ENCODE measurements around the gene WDR18.
"Not testable (repeated sequence)": the region's sequence is repeated elsewhere in the genome, so short reads cannot be mapped to it uniquely, and the experiment has no call there.

Gene WDR18

DNA sequence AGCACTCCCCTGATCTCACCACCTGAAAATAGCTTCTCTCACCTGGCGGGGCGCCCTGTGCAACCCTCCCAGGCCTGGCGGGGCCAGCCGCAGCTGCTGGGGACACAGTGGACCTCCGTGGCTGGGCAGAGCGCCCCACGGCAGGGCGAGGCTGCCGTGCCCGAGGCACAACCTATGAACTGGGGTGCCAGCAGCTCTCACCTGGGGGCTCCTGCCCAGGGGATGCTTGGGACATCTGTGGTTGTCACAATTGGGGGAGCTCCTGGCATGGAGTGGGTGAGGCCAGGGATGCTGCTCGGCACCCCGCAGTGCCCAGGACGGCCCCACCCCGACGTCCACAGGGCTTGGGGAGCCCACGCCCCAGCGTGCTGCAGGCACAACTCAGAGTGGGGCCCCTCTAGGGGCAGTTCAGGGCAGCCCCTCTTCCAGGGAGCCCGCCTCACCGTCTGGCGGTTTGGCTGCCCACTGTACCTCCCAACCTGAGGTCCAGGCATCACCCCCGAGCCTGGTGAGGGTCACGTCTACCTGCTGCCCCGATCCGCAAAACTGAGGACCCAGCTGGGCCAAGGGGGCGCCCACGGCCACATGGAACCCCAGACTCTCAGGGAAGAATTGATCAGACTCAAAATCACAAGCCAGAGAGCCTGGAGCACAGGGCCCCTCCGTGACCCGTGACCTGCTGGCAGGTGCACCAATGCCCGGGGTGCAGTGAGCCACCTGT is 31.1 kb downstream of the WDR18 start:
- no peak for DNase-seq
- Mint-ChIP-seq H3K4me1 (peaks cover 56% of the 10 kb centered on the region), H3K9me3 (no peaks in the 10 kb centered on the region), H3K4me3 (no peak overlapping the region), H3K27me3 (no peaks in the 10 kb centered on the region), H3K27ac (no peak overlapping the region)
- no peak for ATAC-seq

DNA sequence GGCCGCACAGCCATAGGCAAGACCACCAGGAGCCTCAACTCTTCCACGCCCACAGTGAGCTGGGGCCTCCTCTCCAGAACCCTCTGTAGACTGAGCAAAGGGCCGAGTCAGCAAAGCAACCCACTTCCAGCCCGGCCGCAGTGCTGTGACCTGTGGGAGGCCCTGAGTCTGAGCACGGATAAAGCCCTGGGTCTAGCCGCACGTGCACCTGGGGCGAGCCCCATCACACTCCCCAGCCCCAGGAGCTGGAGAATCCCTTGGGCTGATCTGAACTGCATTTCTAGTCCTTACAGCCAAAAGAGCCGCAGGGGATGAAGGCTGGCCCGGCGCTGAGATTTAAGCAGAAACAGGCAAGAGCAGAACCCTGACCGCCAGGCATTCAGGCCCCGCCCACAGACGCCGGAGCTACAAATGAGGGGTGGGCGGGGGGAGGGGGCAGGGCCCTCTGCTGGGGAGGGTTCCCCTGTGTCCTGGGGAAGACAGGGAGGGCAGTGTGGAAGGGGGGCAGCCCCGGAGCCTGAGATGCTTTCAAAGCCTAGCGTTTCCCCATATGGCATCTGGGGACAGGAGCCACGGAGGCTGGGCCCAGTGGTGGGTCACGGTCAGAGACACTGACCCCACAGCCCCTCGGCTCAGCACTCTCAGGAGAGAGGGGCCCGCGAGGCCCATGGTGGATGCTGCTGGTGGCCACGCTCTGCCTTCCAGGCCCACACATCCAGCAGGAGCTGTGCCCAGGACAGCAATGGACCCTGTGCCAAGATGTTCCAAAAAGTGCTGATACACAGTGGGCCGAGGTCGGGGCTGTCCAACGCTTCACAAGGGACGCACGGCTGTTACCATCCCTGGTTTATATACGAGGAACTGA is 31.9 kb downstream of the WDR18 start:
- Mint-ChIP-seq H3K9me3 (no peaks in the 10 kb centered on the region), H3K4me1 (peaks cover 56% of the 10 kb centered on the region), H3K27me3 (no peaks in the 10 kb centered on the region), H3K27ac (peak overlapping the region in 1 of 2 donors; percentile 19), H3K4me3 (no peak overlapping the region)
- DNase-seq (no peak), ATAC-seq (no peak)

DNA sequence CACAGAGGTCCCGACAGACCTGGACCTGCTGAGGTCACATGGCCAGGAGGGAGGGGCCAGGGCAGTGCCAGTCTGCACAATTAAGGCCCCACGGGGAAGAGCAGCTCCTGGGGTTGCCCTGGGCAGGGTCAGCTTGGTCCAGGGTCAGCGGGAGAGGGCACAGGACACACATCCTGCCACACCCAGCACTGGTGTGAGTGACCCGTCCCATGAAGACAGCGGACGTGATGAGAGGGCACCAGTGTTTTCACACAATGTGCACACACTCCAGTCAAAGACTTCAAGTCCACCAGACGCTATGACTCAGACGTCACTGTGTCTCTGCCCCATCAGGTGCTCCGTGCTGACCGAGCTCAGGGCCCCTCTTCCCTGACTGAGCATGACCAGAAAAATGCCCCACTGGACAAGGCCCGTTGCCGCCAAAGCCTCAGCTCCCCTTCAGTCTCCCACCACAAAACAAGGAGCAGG is 32.5 kb downstream of the WDR18 start:
- ATAC-seq: no peak
- H3K4me1 Mint-ChIP-seq: peaks cover 62% of the 10 kb centered on the region
- H3K27ac Mint-ChIP-seq: peak overlapping the region; percentile 40 to 98
- DNase-seq: no peak
- no peaks in the 10 kb centered on the region for H3K27me3 Mint-ChIP-seq
- H3K9me3 Mint-ChIP-seq: no peaks in the 10 kb centered on the region
- peak overlapping the region; percentile 18 to 42 for H3K4me3 Mint-ChIP-seq

DNA sequence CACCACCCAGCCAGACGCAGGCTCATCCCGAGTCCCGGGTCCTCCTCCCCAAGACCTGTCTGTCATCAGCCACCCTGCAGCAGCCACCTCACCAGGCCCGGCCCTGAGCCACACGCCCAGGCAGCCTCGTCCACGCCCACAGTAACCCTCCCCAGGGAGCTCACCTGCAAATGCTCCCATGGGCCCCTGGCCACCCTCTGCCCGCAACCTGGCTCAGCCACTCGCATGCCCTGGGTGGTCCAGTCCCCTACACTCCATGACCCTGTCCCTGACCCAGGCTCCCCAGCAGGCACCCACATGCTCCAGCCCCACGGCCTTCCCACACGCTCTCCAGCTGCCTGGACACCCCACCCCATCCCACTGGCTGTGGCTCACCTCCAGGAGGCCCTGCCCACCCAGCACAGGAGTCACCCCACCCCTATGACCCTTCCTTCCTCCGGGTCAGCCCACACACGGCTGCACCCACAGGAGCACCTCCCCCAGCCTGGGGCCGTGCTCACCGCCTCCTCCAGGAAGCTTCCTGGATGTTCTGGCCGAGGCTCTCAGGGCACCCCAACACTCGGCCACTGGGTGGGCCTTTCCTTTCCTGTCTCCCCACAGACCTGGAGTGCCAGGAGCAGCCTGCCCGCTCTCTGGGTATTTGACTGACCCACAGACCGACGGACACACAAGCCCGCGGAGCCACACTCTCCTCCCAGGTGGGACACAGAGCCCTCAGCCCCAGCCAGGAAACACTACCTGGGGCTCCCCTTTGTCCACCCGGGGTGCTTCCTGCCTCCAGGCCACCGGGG is 33.2 kb downstream of the WDR18 start:
- Mint-ChIP-seq H3K9me3 (no peaks in the 10 kb centered on the region), H3K4me1 (peaks cover 65% of the 10 kb centered on the region), H3K27ac (peak overlapping the region; percentile 86 to 98), H3K27me3 (no peaks in the 10 kb centered on the region), H3K4me3 (peak overlapping the region; percentile 42 to 67)
- no peak for ATAC-seq
- DNase-seq: no peak

- peak overlapping the region in 1 of 2 donors; percentile 67 for H3K4me3 Mint-ChIP-seq
These were observed 33.8 kb downstream of the WDR18 start for GRCh38 chr19:1017906-1018305.

GRCh38 chr19:1018393-1018792 is 34.2 kb downstream of the WDR18 start:
- ATAC-seq (no peak), DNase-seq (no peak)
- Mint-ChIP-seq H3K4me1 (peaks cover 65% of the 10 kb centered on the region), H3K4me3 (peak overlapping the region; percentile 98), H3K9me3 (no peaks in the 10 kb centered on the region), H3K27me3 (no peaks in the 10 kb centered on the region), H3K27ac (no peak overlapping the region)

More at GRCh38 chr19:1017906-1018305, 33.8 kb downstream of the WDR18 start:
- H3K27me3 Mint-ChIP-seq: no peaks in the 10 kb centered on the region
- H3K27ac Mint-ChIP-seq: peak overlapping the region; percentile 86 to 98
- DNase-seq (no peak), ATAC-seq (no peak)
- no peaks in the 10 kb centered on the region for H3K9me3 Mint-ChIP-seq
- H3K4me1 Mint-ChIP-seq: peaks cover 65% of the 10 kb centered on the region

DNA sequence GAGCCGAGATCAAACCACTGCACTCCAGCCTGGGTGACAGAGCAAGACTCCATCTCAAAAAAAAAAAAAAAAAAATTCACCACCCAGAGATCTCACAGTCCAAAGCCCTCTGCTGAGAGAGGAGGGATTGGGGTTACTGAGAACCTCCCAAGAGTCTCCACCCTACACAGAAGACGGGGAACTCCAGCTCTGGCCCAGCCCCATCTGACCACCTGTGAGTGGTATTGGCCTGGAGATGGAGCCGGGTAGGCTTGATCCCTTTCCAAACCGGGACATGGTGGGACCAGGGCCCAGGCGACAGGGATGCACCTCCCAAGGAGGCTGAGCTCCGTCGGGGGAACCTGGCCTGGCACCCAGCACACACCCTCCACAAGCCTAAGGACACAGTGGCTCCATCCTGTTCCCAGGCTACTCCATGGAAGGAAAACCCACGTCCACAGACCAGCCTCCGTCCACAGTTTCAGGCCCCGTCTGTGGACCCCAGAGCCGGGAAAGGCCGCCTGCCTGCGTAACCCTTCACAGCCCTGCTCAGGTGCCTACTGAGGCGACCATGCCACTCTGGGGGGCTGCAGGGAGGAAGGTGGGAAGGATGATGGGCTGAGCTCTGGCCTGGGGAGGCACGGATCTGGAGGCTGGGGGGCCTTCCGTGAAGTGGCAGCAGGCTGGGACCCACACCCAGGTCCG is 34.9 kb downstream of the WDR18 start:
- Mint-ChIP-seq H3K9me3 (no peaks in the 10 kb centered on the region), H3K4me3 (peak overlapping the region; percentile 98), H3K4me1 (peaks cover 62% of the 10 kb centered on the region), H3K27me3 (no peaks in the 10 kb centered on the region), H3K27ac (peak overlapping the region; percentile 72 to 88)
- DNase-seq (no peak), ATAC-seq (no peak)

GRCh38 chr19:1019616-1019961 is 35.4 kb downstream of the WDR18 start:
- H3K27me3 Mint-ChIP-seq: no peaks in the 10 kb centered on the region
- H3K27ac Mint-ChIP-seq: peak overlapping the region; percentile 96 to 97
- no peaks in the 10 kb centered on the region for H3K9me3 Mint-ChIP-seq
- peaks cover 58% of the 10 kb centered on the region for H3K4me1 Mint-ChIP-seq
- DNase-seq (no peak), ATAC-seq (no peak)
- peak overlapping the region; percentile 98 for H3K4me3 Mint-ChIP-seq

- DNase-seq: no peak
- peak overlapping the region; percentile 98 for H3K4me3 Mint-ChIP-seq
- H3K27me3 Mint-ChIP-seq: no peaks in the 10 kb centered on the region
- peaks cover 58% of the 10 kb centered on the region for H3K4me1 Mint-ChIP-seq
- ATAC-seq: no peak
- H3K9me3 Mint-ChIP-seq: no peaks in the 10 kb centered on the region
- peak overlapping the region; percentile 96 to 97 for H3K27ac Mint-ChIP-seq
These were observed 36.1 kb downstream of the WDR18 start for GRCh38 chr19:1019980-1020867.

DNA sequence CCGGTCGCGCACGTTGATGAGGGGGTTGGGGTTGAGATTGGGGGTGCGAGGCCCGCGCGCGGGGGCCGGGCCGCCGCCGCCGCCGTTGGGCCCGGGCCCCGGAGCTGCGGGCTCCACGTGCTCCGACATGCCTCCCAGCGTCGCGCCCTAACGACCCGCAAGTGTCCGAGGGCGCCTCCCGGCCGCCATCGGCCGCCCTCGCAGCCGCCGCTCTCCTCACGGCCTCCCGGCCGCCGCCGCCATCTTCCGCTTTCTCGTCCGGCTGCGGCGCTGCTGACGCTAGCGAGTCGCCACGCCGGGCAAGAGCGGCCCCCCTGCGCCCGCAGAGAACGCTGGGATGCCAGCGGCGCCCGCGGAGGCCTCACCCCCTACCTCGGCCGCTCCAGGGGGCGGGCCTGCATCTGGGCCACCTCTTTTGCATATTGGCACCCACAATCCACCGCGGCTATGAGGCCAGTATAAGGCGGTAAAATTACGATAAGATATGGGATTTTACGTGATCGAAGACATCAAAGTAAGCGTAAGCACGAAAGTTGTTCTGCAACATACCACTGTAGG is 36.8 kb downstream of the WDR18 start, which contains the start of gene TMEM259:
Gene TMEM259, minus strand, starts transcription at position 256 of the 558 bp plus-strand sequence. Its CDS starts 127 bp downstream, at position 129.
- Mint-ChIP-seq H3K9me3 (no peaks in the 10 kb centered on the region), H3K27me3 (no peaks in the 10 kb centered on the region), H3K27ac (peak within 1 kb of the TSS; percentile 99), H3K4me3 (peak within 1 kb of the TSS; percentile 98), H3K4me1 (peaks cover 54% of the 10 kb centered on the region)
- DNase-seq (peak; percentile 98), ATAC-seq (peak; percentile 93)

- not testable (repeated sequence) for H3K27ac Mint-ChIP-seq, H3K9me3 Mint-ChIP-seq, DNase-seq, H3K4me3 Mint-ChIP-seq, ATAC-seq, H3K27me3 Mint-ChIP-seq
- H3K4me1 Mint-ChIP-seq: peaks cover 42% of the 10 kb centered on the region
These were observed 39.7 kb downstream of the WDR18 start for GRCh38 chr19:1023883-1024188.

- H3K27ac Mint-ChIP-seq, H3K27me3 Mint-ChIP-seq, DNase-seq, H3K9me3 Mint-ChIP-seq, H3K4me3 Mint-ChIP-seq, ATAC-seq: not testable (repeated sequence)
- peaks cover 40% of the 10 kb centered on the region for H3K4me1 Mint-ChIP-seq
These were observed 40.9 kb downstream of the WDR18 start for GRCh38 chr19:1025080-1025479.

GRCh38 chr19:1025960-1026782 is 42.0 kb downstream of the WDR18 start, which contains the start of gene CNN2:
CNN2 (plus strand) TSS chr19:1026608; CDS start chr19:1026662, 54 bp downstream.
- ATAC-seq (peak; percentile 55), DNase-seq (peak; percentile 61 to 63)
- Mint-ChIP-seq H3K4me1 (peaks cover 47% of the 10 kb centered on the region), H3K4me3 (peak within 1 kb of the TSS; percentile 89 to 96), H3K27me3 (no peaks in the 10 kb centered on the region), H3K9me3 (no peaks in the 10 kb centered on the region), H3K27ac (peak within 1 kb of the TSS; percentile 81 to 91)
